NCI-H187 treated with DMSO at 0.1 percent for 48 hours (cell line): ENCODE measurements around the gene ST3GAL6.

ENCODE experiments used
- DNase-seq: peaks from one replicate; lab custom pipeline; 2025; lab: John Stamatoyannopoulos, UW

ST3GAL6 gene

DNA sequence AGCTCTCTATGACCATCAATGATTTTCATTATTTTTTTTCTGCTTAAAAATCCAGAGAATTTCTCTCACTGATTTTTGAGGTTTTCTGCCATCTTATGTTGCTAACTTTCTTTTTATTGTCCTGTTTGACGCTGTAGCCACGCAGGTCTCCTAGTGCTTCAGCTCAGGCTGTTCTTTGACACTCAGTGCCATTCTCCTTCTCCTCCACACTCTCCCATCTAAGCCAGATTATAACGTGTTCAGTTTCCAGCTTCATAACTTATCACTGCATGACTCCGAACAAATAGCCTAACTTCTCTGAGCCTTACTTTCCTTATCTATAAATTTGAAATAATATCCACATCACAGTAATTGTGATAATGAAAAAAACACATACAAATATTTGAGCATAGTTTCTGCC, 22.8 kb upstream of the ST3GAL6 start:
- DNase-seq = no peak

DNA sequence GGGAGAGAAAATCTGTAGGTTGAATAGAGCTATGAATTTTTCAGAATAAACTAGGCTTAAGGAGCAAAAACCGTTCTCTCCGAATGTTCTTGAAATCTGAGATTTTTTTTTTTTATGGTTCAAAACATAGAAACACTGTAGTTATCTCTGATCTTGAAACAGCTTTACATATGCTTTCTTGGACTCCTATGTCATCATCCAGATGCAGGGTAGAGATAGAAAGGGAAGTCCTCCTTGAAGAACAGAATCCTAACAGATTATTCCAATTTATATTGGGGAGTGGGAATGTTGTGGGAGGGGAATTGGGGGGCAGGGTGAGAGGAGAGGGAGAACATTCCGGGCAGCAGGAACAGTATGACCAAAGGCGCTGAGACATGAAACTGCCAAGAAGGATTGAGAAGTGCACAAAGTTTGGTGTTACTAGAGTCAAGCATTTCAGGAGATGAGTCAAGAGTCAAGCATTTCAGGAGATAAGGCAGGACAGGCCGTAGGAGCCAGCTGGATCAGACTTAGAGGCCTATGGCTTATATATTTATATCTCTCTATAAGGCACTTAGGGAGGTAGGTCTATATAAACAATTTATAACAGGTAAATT, 21.9 kb upstream of the ST3GAL6 start:
- DNase-seq = no peak

DNA sequence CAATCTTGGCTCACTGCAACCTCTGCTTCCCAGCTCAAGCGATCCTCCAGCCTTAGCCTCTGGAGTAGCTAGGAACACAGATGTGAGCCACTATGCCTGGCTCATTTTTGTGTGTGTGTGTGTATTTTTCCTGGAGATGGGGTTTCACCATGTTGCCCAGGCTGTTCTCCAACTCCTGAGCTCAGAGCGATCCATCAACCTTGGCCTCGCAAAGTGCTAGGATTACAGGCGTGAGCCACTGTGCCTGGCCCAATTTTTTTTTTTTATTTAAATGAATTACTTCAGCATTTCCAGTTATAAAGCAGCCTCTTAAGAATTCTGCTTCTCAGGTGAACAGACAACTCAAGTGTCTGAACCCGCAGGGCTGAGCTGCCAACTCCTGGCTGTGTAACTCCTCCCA, 20.1 kb upstream of the ST3GAL6 start:
- DNase-seq = no peak

DNA sequence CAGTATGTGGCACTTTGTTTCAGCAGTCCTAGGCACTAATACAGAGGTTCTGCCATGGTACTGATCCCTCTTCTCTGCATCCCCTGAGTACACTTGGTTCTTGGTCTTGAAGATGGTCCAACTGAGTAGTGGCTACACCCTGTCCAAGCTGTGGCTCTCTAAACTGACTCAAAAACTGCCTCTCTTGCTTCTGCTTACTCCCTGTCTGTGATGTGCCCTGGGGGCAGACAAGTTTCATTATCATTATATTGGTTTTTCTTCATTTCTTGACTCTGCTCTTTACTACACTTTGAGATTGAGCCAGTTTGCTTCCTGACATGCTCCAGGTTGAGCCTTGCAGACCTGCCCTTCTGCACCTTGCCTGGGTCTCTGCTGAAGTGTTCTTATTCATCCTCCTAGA, 18.9 kb upstream of the ST3GAL6 start:
- no peak for DNase-seq

DNA sequence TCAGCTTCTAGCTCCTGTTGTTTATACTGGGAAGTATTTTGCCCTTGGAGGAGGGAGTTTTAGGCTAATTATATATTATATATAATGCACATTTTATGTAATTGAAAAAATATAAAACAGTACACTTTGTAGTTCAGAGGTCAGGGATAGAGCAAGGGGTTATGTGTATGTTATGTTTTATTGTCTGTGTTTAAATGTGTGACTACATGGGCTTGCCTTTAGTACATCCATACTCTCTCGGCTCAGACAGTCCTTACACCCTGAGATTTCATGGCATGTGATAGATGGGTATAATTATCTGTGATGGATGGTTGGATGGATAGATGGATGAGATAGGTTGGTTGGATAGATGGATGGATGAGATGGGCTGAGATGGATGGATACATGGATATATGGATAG, 17.4 kb upstream of the ST3GAL6 start:
- no peak for DNase-seq

DNA sequence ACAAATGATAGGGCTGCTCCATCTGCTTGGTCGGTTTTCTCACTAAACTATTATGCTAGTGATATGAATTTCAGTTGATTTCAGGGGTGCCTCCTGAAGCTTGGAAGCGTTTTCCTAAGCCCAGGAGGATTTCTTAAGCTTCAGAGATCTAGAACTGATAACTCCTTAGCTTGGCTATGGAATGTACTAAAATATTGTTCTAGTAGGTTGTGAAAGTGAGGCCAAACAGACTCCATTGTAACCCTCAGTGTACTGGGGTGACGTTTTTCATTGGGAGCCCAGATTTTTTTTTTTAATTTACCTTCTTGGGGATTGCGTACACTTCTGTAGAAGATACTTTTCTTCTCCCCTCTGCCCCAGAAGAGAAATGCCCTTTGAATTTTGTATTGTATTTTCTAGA, 17.0 kb upstream of the ST3GAL6 start:
- DNase-seq = no peak

DNA sequence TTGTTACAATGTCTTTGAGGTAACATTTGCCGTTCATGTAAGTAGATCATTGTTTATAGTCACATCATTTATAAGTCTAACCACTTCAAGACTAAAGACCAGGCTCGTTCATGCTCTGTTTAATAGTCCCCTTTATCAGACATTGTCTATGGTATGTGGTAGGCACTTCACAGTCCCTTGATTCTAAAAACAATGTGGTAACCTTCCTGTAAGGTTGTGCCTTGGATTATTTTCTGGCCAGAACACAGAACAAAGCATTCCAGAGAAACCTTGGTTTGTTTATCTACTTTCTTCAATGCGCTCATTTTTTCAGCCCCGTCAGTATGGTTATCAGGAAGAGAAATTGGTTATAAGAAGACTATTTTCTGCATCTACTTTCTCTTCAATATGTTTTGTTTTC, 16.3 kb upstream of the ST3GAL6 start:
- no peak for DNase-seq

DNA sequence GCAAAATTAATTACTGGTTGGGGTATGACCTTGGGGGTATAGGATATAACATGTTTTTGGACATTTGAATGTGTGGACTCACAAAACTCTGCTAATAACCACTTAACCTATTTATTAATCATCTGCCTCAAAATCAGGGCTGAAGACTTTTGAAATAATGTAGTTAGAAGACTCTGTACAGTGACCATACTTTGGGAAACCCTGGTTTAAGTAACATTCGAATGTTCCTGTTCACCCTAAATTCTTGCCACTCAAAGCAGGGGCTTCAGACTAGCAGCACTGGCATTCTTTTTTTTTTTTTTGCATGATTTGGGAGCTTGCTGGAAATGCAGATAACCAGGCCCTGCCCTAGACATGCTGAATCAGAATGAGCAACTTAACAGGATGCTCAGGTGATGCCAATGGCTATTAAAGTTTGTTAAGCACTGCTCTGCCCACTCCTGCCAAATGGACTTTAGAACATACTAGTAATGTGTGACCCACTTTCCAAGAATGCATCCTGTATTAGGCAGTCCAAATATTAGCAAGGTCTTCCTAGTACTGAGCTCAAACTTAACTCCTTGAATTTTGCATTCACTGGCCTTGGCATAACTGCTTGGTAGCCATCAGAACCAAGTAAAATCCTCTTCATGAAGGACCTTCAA, 12.7 kb upstream of the ST3GAL6 start:
- DNase-seq = no peak

DNA sequence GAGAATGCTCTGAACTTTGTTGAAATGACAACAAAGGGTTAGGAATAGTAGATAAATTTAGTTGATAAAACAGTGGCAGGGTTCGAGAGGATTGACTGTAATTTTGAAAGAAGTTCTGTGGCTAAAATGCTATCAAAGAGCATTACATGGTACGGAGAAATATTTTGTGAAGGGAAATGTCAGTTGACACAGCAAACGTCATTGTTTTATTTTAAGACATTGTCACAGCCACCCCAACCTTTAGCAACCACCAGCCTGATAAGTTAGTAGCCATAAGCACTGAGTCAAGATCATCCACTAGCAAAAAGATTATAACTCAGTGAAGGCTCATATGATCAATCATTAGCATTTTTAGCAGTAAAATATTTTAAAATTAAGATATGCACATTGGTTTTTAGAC, 8.7 kb upstream of the ST3GAL6 start:
- no peak for DNase-seq

DNA sequence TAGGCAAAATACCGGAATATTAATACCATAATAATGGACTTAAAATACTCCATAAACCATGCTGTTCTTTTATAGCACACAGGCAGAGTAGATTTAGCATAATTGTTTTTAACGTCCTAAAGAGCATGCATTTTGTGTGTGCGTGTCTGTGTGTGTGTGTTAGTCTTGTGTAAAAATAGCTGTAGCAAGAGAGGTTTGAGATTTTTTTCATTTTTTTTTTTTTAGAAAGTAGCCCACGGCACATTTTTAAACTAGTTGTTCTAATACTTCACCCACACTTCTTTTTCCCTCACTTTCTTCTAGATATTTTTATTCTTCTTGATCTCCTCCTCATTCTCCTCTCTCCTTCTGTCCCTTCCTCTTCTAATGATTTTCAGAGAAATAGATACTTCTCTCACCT, 7.5 kb upstream of the ST3GAL6 start:
- DNase-seq = no peak

- no peak for DNase-seq
Measured at GRCh38 chr3:98759629-98760028, 3.5 kb upstream of the ST3GAL6 start.

DNA sequence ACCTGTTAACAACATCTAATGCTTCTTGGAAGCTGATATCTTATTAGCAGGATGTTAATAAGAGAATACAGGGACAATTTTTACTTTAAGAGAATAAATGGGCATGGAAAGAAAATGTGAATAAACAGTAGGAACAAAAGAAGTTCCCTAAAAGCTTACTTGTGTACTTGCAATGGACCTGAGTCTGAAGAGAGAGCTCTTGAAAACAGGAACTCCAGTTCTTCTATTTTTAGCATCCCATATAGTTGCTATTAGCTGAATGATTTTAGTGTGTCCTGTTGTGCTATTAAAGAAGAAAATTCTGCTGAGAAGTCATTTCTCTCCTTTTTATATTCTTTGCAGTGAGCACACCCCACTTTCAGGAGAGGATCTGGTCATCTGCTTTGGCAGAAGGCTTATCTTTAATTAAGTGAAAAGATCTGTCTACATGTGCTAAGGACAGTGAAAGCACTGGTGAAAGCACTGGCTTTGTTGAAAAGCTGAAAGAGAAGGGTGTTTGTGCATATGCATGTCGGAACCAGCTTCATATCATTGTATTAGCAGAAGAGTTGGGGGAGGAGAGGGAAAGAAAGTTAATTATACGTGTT, 1.4 kb upstream of the ST3GAL6 start:
- no peak for DNase-seq

GRCh38 chr3:98763819-98764418, 779 bp downstream of the ST3GAL6 start:
- DNase-seq = no peak

DNA sequence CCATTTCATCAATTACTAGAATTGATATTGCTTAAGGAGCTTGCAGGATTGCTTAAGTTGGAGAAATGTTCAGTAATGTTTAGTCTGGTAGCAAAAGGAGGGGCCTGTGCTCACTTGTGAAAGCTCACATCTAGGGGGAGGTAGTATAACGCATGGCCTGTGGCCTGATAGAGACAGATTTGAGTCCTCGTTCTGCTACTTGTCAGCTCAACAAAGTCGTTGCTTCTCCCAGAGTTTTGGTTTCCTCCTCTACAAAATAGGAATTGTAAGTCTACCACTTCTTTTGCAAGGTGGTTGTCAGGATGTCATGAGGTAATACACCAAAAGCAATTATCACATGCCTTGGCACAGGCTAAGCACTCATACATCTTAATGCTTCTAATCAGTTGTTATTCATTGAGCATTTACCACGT, 1.3 kb downstream of the ST3GAL6 start:
- no peak for DNase-seq

- no peak for DNase-seq
Measured at GRCh38 chr3:98765721-98766120, 2.6 kb downstream of the ST3GAL6 start.

DNA sequence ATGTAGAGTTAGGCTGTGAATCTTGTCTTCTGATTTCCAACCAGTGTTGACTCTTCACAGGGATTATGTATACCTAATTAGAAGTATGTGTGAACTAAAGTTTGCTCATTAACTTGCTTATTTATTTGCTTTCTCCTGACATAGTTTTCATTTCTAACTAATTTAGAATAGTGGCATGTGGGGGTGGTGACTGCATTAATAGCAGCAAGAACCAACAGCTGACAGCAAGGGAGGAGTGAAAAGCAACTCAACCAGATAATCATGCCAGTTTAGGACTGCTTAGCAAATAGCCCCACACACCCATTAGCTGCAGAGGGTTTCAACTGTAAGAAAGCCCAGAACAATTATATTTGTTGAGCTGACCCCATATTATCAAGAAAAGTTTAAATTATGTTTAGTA, 3.8 kb downstream of the ST3GAL6 start:
- no peak for DNase-seq

- no peak for DNase-seq
Measured at GRCh38 chr3:98768961-98769360, 5.8 kb downstream of the ST3GAL6 start.

- no peak for DNase-seq
Measured at GRCh38 chr3:98769448-98769847, 6.3 kb downstream of the ST3GAL6 start.

GRCh38 chr3:98770261-98771039, 7.3 kb downstream of the ST3GAL6 start:
- peak; percentile 29 for DNase-seq

DNA sequence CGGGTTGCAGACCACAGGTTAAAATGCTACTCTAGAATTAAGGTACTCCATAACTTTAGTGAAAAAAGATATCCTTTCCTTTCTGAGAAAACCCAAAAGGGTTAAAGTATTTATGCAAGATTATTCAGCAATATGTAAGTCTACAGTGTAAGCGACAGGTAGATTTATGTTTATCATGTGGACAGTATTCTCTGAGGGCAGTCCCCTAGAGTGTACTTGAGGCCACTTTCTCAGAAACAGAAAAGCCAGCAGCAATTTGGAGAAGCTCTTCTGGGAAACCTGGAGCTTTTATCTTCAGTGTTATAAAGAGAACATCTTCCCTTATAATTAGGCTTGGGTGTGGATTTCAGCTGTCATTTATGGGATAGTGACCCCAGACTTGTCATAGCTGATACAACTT, 8.9 kb downstream of the ST3GAL6 start:
- peak; percentile 70 for DNase-seq

DNA sequence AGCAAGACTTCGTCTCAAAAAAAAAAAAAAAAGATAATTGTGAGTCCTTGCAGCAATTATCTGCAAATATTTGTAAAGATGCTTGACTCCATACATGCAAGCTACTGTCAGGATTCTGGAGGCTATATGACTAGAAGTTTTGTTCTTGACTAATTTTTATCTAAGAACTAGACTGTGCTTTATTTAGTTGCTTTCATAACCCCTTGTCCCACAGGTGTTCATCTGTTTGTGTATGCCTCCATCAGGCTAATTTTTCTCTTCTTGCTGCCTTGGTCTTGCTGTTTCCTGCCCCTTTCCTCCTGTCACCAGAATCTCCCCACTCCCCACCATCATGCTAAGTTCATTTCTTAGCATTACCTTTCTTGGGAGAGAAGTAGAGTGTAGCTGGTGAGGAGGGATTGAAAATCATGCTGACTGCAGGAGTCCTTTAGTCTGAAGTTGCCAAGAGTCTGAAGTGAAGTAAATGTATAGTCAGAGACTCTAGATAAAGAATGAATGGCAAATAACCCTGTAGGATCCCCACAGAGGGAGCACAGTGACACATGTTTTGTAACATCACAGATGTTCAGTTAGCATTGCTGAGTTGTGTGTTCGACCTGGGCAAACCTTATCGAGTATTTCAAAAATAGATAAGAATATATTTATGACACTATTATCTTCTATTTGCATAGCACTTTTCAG, 12.5 kb downstream of the ST3GAL6 start:
- DNase-seq = no peak

GRCh38 chr3:98776140-98776493, 13.0 kb downstream of the ST3GAL6 start:
- DNase-seq = no peak
